Trophoblast cell (in vitro differentiated cells and primary cell): ENCODE measurements around the gene PRKN.

Source experiments
- DNase-seq, 2 donors: peaks; one replicate each; pipeline ENCODE4 v3.0.0-alpha.2; 2016
- H2AFZ ChIP-seq: 2 replicates; pipeline ENCODE4 v1.6.1; 2013; ENCODE audit warnings: low read length, moderate library complexity, mild to moderate bottlenecking; ENCODE audit not compliant: insufficient read depth, poor library complexity
- H2AK5ac ChIP-seq: 2 replicates; pipeline ENCODE4 v1.6.1; 2013; ENCODE audit warnings: mild to moderate bottlenecking, low read length
- H2BK120ac ChIP-seq: 2 replicates; pipeline ENCODE4 v1.6.1; 2013; ENCODE audit warnings: low read length, mild to moderate bottlenecking, moderate library complexity; ENCODE audit not compliant: insufficient read depth, poor library complexity
- H2BK12ac ChIP-seq: 2 replicates; pipeline ENCODE4 v1.6.1; 2013; ENCODE audit warnings: mild to moderate bottlenecking, low read length, moderate library complexity
- H2BK5ac ChIP-seq: 2 replicates; pipeline ENCODE4 v1.6.1; 2013; ENCODE audit warnings: low read length, low read depth, moderate library complexity, mild to moderate bottlenecking; ENCODE audit not compliant: poor library complexity
- H3K14ac ChIP-seq: 2 replicates; pipeline ENCODE4 v1.6.1; 2013; ENCODE audit warnings: mild to moderate bottlenecking, low read length
- H3K18ac ChIP-seq: 2 replicates; pipeline ENCODE4 v1.6.1; 2013; ENCODE audit warnings: mild to moderate bottlenecking, low read length
- H3K23ac ChIP-seq: 2 replicates; pipeline ENCODE4 v1.6.1; 2013; ENCODE audit warnings: low read length
- H3K27ac ChIP-seq: 2 replicates; pipeline ENCODE4 v1.5.1; 2013; ENCODE audit warnings: low read depth, mild to moderate bottlenecking, inconsistent platforms, low read length, moderate library complexity
- H3K27me3 ChIP-seq: 2 replicates; pipeline ENCODE4 v1.6.1; 2013; ENCODE audit warnings: inconsistent platforms, mild to moderate bottlenecking, low read length, moderate library complexity; ENCODE audit not compliant: insufficient read depth
- H3K36me3 ChIP-seq, 2 experiments: 1 replicate in 1 of 2; 2 replicates in 1 of 2; pipeline ENCODE4 v1.6.1; 2013; ENCODE audit warnings: low read length in 2 of 2, mild to moderate bottlenecking in 2 of 2, moderate library complexity in 1 of 2; ENCODE audit not compliant: insufficient read depth in 2 of 2, control insufficient read depth in 1 of 2
- H3K4ac ChIP-seq: 2 replicates; pipeline ENCODE4 v1.6.1; 2013; ENCODE audit warnings: low read depth, mild to moderate bottlenecking, low read length, moderate library complexity
- H3K4me1 ChIP-seq, 2 experiments: 1 replicate in 1 of 2; 2 replicates in 1 of 2; pipeline ENCODE4 v1.6.1; 2013; ENCODE audit warnings: low read length in 2 of 2, mild to moderate bottlenecking in 2 of 2, moderate library complexity in 1 of 2; ENCODE audit not compliant: insufficient read depth in 2 of 2, control insufficient read depth in 1 of 2
- H3K4me2 ChIP-seq: 2 replicates; pipeline ENCODE4 v1.6.1; 2013; ENCODE audit warnings: inconsistent platforms, mild to moderate bottlenecking, low read length, moderate library complexity
- H3K4me3 ChIP-seq: 2 replicates; pipeline ENCODE4 v1.5.1; 2013; ENCODE audit warnings: mild to moderate bottlenecking, low read depth, low read length, inconsistent platforms
- H3K79me1 ChIP-seq: one replicate; pipeline ENCODE4 v1.6.1; 2013; ENCODE audit warnings: low read length
- H3K79me2 ChIP-seq: 2 replicates; pipeline ENCODE4 v1.6.1; 2013; ENCODE audit warnings: low read length, mild to moderate bottlenecking; ENCODE audit not compliant: control insufficient read depth, insufficient read depth, poor library complexity
- H3K9ac ChIP-seq: 2 replicates; pipeline ENCODE4 v1.6.1; 2013; ENCODE audit warnings: mild to moderate bottlenecking, low read length
- H3K9me3 ChIP-seq: 2 replicates; pipeline ENCODE4 v1.6.1; 2013; ENCODE audit warnings: low read depth, mild to moderate bottlenecking, control low read depth, inconsistent platforms, low read length; ENCODE audit not compliant: insufficient read depth
- H4K12ac ChIP-seq: 2 replicates; pipeline ENCODE4 v1.6.1; 2013; ENCODE audit warnings: low read depth, mild to moderate bottlenecking, low read length, moderate library complexity
- H4K8ac ChIP-seq: 2 replicates; pipeline ENCODE4 v1.6.1; 2013; ENCODE audit warnings: low read depth, mild to moderate bottlenecking, low read length, moderate library complexity
- H4K91ac ChIP-seq: one replicate; pipeline ENCODE4 v1.6.1; 2013; ENCODE audit warnings: low read depth, mild to moderate bottlenecking, low read length, moderate library complexity
- WGBS: extraction: QIAGEN DNeasy Blood & Tissue Kit; methylation state at CpG from one replicate; pipeline ENCODE4 v1.1.7; 2013; ENCODE audit warnings: missing lambda C conversion rate; ENCODE audit not compliant: insufficient read length, insufficient coverage; ENCODE audit errors: extremely low coverage; 5-methylcytosine and 5-hydroxymethylcytosine counted together

Gene PRKN

GRCh38 chr6:161452241-161452640 is 1275.3 kb downstream of the PRKN start:
- no peak overlapping the region for H3K4me3 ChIP-seq
- no peak overlapping the region for H3K4me2 ChIP-seq
- H3K79me2 ChIP-seq, result no peaks in the 10 kb centered on the region
- no peak overlapping the region for H3K9ac ChIP-seq
- no peak overlapping the region for H4K12ac ChIP-seq
- H3K23ac ChIP-seq, result no peak overlapping the region
- H3K79me1 ChIP-seq, result no peaks in the 10 kb centered on the region
- H4K8ac ChIP-seq, result no peak overlapping the region
- H2AK5ac ChIP-seq, result no peak overlapping the region
- H3K9me3 ChIP-seq, result no peaks in the 10 kb centered on the region
- no CpG with 5 or more reads among the region's 3 CpGs for WGBS
- no peak overlapping the region for H2BK5ac ChIP-seq
- H4K91ac ChIP-seq, result no peak overlapping the region
- no peaks in the 10 kb centered on the region for H3K4me1 ChIP-seq
- H2AFZ ChIP-seq, result no peak overlapping the region
- H3K27ac ChIP-seq, result no peak overlapping the region
- H2BK12ac ChIP-seq, result no peak overlapping the region
- H3K36me3 ChIP-seq, result no peaks in the 10 kb centered on the region
- H3K27me3 ChIP-seq, result no peaks in the 10 kb centered on the region
- H3K4ac ChIP-seq, result no peak overlapping the region
- no peak overlapping the region for H2BK120ac ChIP-seq
- no peak overlapping the region for H3K14ac ChIP-seq
- H3K18ac ChIP-seq, result no peak overlapping the region
- no peak for DNase-seq

GRCh38 chr6:161449521-161449920 is 1278.0 kb downstream of the PRKN start:
- H2BK12ac ChIP-seq, result no peak overlapping the region
- H4K8ac ChIP-seq, result no peak overlapping the region
- no peak overlapping the region for H3K4ac ChIP-seq
- no peak overlapping the region for H3K9ac ChIP-seq
- no peak overlapping the region for H2BK120ac ChIP-seq
- no peaks in the 10 kb centered on the region for H3K36me3 ChIP-seq
- H3K18ac ChIP-seq, result no peak overlapping the region
- H3K4me3 ChIP-seq, result no peak overlapping the region
- no peak overlapping the region for H2AFZ ChIP-seq
- H3K27me3 ChIP-seq, result no peaks in the 10 kb centered on the region
- H3K27ac ChIP-seq, result no peak overlapping the region
- H3K23ac ChIP-seq, result no peak overlapping the region
- H4K12ac ChIP-seq, result no peak overlapping the region
- no peak overlapping the region for H3K14ac ChIP-seq
- no peak overlapping the region for H4K91ac ChIP-seq
- no peaks in the 10 kb centered on the region for H3K79me2 ChIP-seq
- H2BK5ac ChIP-seq, result no peak overlapping the region
- no peak overlapping the region for H3K4me2 ChIP-seq
- WGBS, result no CpG with 5 or more reads among the region's 3 CpGs
- no peaks in the 10 kb centered on the region for H3K9me3 ChIP-seq
- DNase-seq, result no peak
- H3K4me1 ChIP-seq, result peaks cover 10 to 11% of the 10 kb centered on the region in 2 experiments
- H3K79me1 ChIP-seq, result peaks cover 13% of the 10 kb centered on the region
- no peak overlapping the region for H2AK5ac ChIP-seq

GRCh38 chr6:161446949-161447348 is 1280.6 kb downstream of the PRKN start:
- WGBS, result no CpG with 5 or more reads among the region's 7 CpGs

GRCh38 chr6:161446296-161446925 is 1281.2 kb downstream of the PRKN start:
- H2BK5ac ChIP-seq, result peak overlapping the region; percentile 42
- H4K8ac ChIP-seq, result peak overlapping the region; percentile 53
- no peak for DNase-seq
- H3K23ac ChIP-seq, result no peak overlapping the region
- H3K14ac ChIP-seq, result peak overlapping the region; percentile 42
- H4K91ac ChIP-seq, result peak overlapping the region; percentile 50
- H2BK12ac ChIP-seq, result no peak overlapping the region
- H3K27ac ChIP-seq, result no peak overlapping the region
- H3K79me2 ChIP-seq, result no peaks in the 10 kb centered on the region
- H3K9ac ChIP-seq, result no peak overlapping the region
- no peak overlapping the region for H4K12ac ChIP-seq
- peaks cover 15 to 18% of the 10 kb centered on the region in 2 experiments for H3K4me1 ChIP-seq
- no peaks in the 10 kb centered on the region for H3K36me3 ChIP-seq
- peak overlapping the region; percentile 11 for H3K18ac ChIP-seq
- H2AFZ ChIP-seq, result no peak overlapping the region
- peak overlapping the region; percentile 21 for H2BK120ac ChIP-seq
- WGBS, result 100% methylated on average over 1 of the region's 6 CpGs
- H3K4me2 ChIP-seq, result no peak overlapping the region
- H3K4ac ChIP-seq, result peak overlapping the region; percentile 27
- peak overlapping the region; percentile 7 for H2AK5ac ChIP-seq
- peaks cover 17% of the 10 kb centered on the region for H3K79me1 ChIP-seq
- H3K4me3 ChIP-seq, result no peak overlapping the region
- H3K9me3 ChIP-seq, result no peaks in the 10 kb centered on the region
- no peaks in the 10 kb centered on the region for H3K27me3 ChIP-seq

More at GRCh38 chr6:161446949-161447348, 1280.6 kb downstream of the PRKN start:
- H2BK120ac ChIP-seq, result no peak overlapping the region
- no peak overlapping the region for H3K27ac ChIP-seq
- H3K18ac ChIP-seq, result no peak overlapping the region
- no peak overlapping the region for H3K4me2 ChIP-seq
- H3K9me3 ChIP-seq, result no peaks in the 10 kb centered on the region
- no peaks in the 10 kb centered on the region for H3K79me2 ChIP-seq
- no peak overlapping the region for H3K23ac ChIP-seq
- no peak overlapping the region for H4K91ac ChIP-seq
- H2BK5ac ChIP-seq, result no peak overlapping the region
- no peak for DNase-seq
- no peak overlapping the region for H2AFZ ChIP-seq
- H2BK12ac ChIP-seq, result no peak overlapping the region
- no peak overlapping the region for H3K14ac ChIP-seq
- peaks cover 15 to 18% of the 10 kb centered on the region in 2 experiments for H3K4me1 ChIP-seq
- H2AK5ac ChIP-seq, result no peak overlapping the region
- no peak overlapping the region for H4K8ac ChIP-seq
- no peak overlapping the region for H3K4me3 ChIP-seq
- H3K4ac ChIP-seq, result no peak overlapping the region
- no peaks in the 10 kb centered on the region for H3K36me3 ChIP-seq
- no peaks in the 10 kb centered on the region for H3K27me3 ChIP-seq
- no peak overlapping the region for H3K9ac ChIP-seq
- no peak overlapping the region for H4K12ac ChIP-seq
- H3K79me1 ChIP-seq, result peaks cover 15% of the 10 kb centered on the region
